Esophagus mucosa (tissue), 1 donor: ENCODE data around the gene KMT2C. TPM values are rescaled to one million over a fixed set of nuclear protein-coding genes. Genes with fewer than 3 reads are reported as not detected.

Experiments
- ATAC-seq: fragments of 200-7000 bp; cut with Tn5 transposase; one replicate; pipeline ENCODE4 v1.9.1; 2020
- total RNA-seq: library from RNA; stranded (reverse); gene quantifications from one replicate; pipeline ENCODE4 v1.2.4, GENCODE V29; 2023
- donor health status: DM: yes; HTN: yes; CAD: no.

Gene KMT2C
- total RNA-seq, 1 donor from 2014 or later, result 48.2 TPM

DNA sequence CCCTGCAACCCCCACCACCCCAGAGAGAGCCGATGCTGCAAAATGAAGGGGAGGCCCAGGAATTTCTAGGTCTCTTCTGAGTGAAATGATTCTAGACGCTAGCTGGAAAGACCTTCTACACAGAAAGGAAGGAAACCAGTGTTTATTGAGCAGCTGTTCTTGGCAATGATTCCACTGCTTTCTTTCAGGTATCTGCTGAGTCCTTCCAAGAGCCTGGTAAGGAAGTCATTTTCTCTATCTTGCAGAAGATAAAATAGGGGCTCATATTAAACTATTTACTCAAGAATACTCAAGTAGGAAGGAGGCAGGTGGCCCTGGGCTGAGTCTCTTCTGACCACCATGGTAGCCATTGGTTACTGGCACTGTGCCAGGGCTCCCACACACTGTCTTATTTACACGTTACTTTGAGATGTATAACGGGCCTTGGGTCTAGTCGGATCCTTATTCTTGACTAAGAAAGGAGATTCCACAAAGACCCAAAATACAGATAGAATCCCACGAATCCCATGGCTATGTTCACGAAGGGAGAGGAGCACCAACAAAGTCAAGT lies 298.3 kb downstream of the KMT2C start:
- no peak for ATAC-seq

- ATAC-seq, result no peak
Observed at GRCh38 chr7:152136686-152137085, 299.1 kb downstream of the KMT2C start.

GRCh38 chr7:152133804-152134203 lies 302.0 kb downstream of the KMT2C start:
- peak; percentile 27 for ATAC-seq

DNA sequence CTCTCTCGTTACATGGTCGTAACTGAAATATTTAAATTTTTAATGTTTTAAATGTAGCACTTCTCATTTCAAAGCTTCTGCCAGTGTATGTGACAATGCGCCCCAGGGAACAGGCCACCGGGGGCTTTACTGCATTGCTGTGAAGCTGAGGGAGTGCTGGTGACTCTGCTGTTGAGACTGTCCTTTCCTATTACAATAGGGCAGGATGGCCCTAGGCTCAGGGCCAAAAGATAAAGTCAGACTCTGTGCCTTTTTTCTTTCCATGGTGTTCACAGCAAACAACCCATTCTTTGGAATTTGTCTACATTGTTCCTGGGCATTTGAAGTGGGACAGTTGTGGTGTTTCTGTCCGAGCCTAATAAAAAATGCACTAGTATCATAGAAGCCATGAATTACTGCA lies 303.0 kb downstream of the KMT2C start:
- ATAC-seq, result no peak

DNA sequence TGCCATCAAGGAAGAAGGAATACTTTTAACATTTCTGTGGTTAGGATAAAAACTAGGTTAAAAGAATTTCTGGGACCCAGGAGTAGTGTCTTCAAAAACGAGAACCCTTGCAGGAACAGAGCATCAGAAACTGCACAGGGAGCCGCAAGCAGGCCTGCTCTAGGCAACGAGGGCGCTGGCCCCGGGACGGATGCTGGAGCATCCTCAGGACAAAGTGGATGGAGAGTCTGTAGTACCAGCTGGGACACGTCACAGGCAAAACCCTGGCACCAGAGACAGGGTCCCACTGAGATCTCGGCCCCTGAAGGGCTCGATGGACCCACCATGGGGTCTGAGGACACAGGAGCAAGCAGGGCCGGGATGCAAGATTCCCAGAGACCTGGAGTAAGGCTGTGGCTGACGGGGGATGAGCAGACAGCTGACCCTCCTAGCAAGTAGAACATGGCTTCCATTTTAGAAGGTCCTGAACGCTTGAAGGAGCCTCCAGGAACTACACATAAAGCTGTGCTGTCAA lies 303.8 kb downstream of the KMT2C start:
- no peak for ATAC-seq

- no peak for ATAC-seq
Observed at GRCh38 chr7:152130658-152131590, 304.9 kb downstream of the KMT2C start.

DNA sequence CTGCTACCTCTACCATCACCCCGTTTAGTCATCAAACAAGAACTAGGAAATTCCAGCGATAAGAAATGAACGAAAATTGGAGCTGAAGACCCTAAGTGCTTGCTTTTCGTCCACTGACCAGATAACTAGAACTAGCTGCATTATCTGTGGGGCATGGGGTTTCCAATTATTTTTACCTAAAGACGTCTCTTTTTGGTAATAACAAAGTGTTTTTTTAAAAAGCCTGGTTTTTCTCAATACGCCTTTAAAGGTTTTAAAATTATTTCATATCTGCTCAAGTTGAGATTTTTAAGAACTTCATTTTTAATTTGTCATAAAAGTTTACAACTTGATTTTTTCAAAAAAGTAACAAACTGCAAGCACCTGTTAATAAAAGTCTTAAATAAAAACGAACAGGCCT lies 306.1 kb downstream of the KMT2C start:
- no peak for ATAC-seq

GRCh38 chr7:152128741-152129461 lies 306.9 kb downstream of the KMT2C start:
- no peak for ATAC-seq

- no peak for ATAC-seq
Observed at GRCh38 chr7:152128252-152128651, 307.6 kb downstream of the KMT2C start.

GRCh38 chr7:152127229-152127628 lies 308.6 kb downstream of the KMT2C start:
- no peak for ATAC-seq

- ATAC-seq, result no peak
Observed at GRCh38 chr7:152126741-152127140, 309.1 kb downstream of the KMT2C start.

DNA sequence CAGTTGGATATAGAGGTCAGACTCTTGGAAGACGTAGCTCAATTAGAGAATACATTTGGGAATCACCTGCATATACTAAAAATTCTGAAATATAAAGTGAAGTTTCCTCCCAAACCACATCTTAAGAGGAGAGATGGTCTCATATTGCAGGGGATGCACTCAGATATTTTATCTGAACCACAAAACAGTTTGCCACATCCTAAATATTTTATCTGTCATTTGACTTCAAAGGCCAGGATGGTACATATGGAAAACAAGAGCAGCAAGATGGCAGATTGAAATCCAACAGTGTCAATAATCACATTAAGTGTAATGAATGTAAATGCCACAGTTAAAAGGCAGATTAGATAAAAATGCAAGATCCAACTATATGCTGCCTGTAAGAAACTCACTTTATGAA lies 313.3 kb downstream of the KMT2C start:
- ATAC-seq, result no peak

DNA sequence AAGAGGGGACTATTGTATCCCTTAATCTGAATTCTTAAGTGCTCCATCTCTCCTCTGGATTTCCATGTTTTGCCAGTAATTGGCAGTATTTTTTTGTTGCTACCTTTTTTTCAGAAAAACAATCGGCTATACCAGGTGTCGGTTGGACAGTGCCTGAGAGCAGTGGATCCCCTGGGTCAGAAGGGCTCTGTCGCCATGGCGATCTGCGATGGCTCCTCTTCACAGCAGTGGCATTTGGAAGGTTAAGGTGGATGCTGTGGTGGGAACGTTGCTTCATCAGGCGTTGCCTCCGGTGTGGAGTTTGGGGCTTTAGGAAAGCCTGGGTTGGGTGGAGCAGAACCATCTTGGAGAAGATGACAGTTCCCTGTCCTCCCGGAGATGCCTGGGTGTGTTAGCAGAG lies 314.4 kb downstream of the KMT2C start:
- ATAC-seq, result no peak

DNA sequence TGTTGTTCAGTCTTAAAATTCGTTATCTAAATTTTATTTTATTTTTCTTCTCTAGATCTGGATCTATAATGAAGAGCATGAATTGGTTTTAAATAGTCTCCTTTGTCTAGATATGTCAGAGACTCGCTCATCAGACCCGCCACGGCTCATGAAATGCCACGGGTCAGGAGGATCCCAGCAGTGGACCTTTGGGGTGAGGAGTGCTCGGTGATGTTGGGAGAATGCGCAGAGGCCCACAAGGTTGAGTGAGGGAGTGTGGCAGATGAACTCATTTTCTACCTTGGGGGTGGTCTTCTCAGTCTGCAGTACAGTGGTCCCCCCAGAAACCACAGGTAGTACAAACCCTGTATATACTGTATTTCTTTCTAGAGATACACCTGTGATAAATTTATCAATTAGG lies 315.0 kb downstream of the KMT2C start:
- ATAC-seq, result no peak

DNA sequence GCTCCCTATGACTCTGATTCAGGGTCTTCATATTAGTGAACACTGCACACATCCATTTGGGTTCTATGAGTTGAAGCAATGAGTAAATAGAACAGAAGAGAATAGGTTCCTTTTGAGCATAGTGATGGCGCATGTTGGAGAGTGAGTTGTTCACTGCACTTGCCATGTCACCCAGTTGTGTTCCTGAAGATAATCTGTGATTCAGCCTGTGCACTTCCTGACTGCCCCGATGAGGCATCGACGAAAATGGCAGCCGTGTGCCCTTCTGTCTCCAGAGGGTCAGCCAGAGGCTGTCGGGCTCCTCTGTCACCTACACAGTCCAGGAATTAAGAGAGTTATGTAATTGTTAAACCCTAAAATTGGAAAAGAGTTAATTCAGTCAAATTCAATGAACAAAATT lies 315.6 kb downstream of the KMT2C start:
- no peak for ATAC-seq

DNA sequence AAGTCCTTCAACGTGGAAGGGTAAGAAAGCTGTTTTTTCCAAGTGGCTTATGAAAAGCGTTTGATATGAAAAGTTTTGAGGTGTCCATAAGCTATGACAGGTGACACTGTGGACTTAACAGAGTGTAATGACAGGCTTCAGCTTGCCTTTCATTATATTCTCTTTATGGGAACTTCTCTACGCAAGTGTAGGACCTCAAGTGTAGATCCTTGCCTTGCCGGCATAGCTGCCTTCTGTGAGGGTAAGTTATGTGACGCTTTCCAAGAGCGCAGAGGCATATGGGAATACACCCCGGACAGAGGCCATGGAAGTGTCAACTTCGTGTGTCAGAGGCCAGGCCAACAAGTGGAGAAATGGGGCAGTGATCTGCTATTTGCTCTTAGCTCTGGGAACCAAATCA lies 318.4 kb downstream of the KMT2C start:
- ATAC-seq, result no peak

- no peak for ATAC-seq
Observed at GRCh38 chr7:152115021-152115718, 320.6 kb downstream of the KMT2C start.

DNA sequence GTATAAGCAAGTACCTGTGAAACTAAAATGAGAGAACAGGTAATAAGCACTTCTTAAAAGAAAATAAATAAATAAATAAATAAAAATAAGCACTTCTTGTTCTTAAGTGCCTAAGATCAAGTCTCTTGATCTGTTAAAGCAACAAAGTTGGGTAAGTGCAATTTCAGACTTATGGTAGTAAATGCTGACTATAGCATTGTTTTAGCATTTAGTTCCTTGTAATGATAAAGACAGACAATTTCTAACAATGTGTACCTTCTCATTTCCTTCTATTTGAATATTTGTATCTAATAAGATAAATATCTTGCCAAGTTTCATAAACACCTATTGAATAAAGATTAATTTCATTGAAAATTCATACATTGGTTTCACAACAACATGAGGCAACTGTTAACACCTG lies 323.0 kb downstream of the KMT2C start:
- ATAC-seq, result no peak

DNA sequence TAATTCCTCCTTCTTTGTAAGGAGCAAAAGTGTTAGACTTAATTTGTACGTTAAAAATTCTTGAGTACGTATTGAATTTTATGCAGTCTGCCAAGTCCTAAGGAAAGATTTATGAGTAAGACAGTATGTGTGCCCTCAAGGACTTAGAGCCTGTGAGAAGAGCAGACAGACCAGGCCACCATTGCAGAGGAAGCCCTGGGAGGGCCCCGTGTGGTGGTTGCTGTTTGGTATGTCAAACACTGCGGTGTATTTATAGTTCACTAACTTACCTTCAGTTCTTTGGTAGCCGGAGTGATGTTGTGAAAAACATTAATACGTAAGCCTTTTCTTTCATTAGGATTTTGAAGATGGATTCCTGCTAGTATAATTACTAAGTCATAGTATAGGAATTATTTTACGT lies 327.4 kb downstream of the KMT2C start:
- ATAC-seq, result no peak

DNA sequence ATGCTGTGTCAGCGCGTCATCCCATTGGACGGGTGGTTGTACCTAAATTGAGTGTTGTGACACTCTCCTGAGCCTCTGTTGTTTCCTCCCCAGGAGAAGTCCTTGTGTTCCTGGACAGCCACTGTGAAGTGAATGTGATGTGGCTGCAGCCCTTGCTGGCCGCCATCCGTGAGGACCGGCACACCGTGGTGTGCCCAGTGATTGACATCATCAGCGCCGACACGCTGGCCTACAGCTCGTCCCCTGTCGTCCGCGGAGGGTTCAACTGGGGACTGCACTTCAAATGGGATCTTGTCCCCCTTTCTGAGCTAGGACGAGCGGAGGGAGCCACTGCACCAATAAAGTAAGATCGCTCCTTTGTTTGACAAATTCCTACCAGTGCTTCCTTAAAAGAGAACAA lies 327.9 kb downstream of the KMT2C start:
- no peak for ATAC-seq

DNA sequence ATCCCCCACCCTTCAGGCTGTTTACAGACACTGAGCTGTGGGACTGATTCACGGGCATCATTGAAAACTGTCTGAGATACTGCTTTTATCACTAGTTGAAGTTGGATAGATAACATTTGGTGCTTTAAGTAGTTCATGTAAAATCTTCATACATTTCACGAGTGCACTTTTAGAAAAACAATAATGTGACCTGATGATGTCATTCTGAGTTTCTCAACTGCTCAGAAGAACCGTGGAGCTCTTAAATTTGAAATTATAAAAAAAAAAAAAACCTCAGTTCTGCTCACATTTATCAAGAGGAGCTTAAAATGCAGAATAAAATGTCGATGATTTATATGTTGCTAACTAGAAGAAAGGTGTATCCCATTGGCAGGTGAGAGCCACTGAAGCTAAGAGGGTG lies 328.8 kb downstream of the KMT2C start:
- no peak for ATAC-seq

- ATAC-seq, result no peak
Observed at GRCh38 chr7:152105205-152105604, 330.6 kb downstream of the KMT2C start.

DNA sequence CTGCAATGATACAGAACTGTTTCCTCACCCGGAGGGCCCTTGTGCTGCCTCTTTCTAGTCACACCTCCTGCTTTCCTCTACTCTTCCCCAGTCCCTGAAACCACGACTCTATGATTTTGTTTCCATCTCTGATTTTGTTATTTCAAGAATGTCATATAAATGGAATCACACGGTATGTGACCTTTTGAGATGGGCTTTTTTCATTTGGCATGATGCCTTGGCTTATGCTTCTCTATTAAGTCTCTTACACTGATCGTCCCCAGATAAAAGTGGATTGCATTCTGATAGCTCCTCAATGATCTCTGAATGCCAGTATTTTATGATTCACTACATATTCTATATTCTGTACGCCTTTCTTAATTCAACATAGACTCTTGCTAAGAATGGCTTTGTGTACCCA lies 332.1 kb downstream of the KMT2C start:
- ATAC-seq, result no peak
